Measurements from ENCODE around the gene KLHL22. TPM values are rescaled to one million over a fixed set of nuclear protein-coding genes. Genes with fewer than 3 reads are reported as not detected.

Gene KLHL22
- total RNA-seq, 1 experiment from 2014 or later: 20.0 TPM

GRCh38 chr22:20464912-20465758 lies 30.5 kb downstream of the KLHL22 start:
- POLR2A ChIA-PET (ENCODE audit: unreplicated experiment): no interaction called here
- H3K4me3 ChIP-seq: no peak overlapping the region
- H3K9me2 ChIP-seq (ENCODE audit: insufficient read depth): no peaks in the 10 kb centered on the region
- no peaks in the 10 kb centered on the region for H3F3A ChIP-seq (ENCODE audit: insufficient read depth, low read depth)
- H2AFZ ChIP-seq: no peak overlapping the region
- CTCF ChIA-PET: no interaction called here
- TF ChIP-seq EZH2 (IDR thresholded peaks at IDR 0.05; ENCODE audit: low read depth) (no peak), CTCF (conservative IDR thresholded peaks at IDR 0.05) (no peak)
- DNase-seq: no peak
- H3K4me2 ChIP-seq: no peak overlapping the region
- no peaks in the 10 kb centered on the region for H3K4me1 ChIP-seq (replicated peaks; ENCODE audit: insufficient read depth)
- intact Hi-C loops (cut with micrococcal nuclease; ENCODE audit: unreplicated experiment): no loop called here
- no peaks in the 10 kb centered on the region for H3K36me3 ChIP-seq (ENCODE audit: low read depth)
- H4K20me1 ChIP-seq (ENCODE audit: insufficient read depth): no peaks in the 10 kb centered on the region
- no peaks in the 10 kb centered on the region for H3K9me3 ChIP-seq (ENCODE audit: insufficient read depth, low read depth)
- BruUV-seq (replicated peaks): no TSS peak
- no peaks in the 10 kb centered on the region for H3K79me2 ChIP-seq (ENCODE audit: low read depth)
- H3K27me3 ChIP-seq (ENCODE audit: insufficient read depth, low read depth): no peaks in the 10 kb centered on the region
- H3K27ac ChIP-seq: no peak overlapping the region

- DNase-seq: no peak
- no peaks in the 10 kb centered on the region for H3K36me3 ChIP-seq (ENCODE audit: low read depth)
- H2AFZ ChIP-seq: no peak overlapping the region
- no peaks in the 10 kb centered on the region for H3K27me3 ChIP-seq (ENCODE audit: insufficient read depth, low read depth)
- no peaks in the 10 kb centered on the region for H3F3A ChIP-seq (ENCODE audit: insufficient read depth, low read depth)
- no peak overlapping the region for H3K27ac ChIP-seq
- no peaks in the 10 kb centered on the region for H3K9me2 ChIP-seq (ENCODE audit: insufficient read depth)
- H3K4me1 ChIP-seq (replicated peaks; ENCODE audit: insufficient read depth): no peaks in the 10 kb centered on the region
- ChIA-PET CTCF (no interaction called here), POLR2A (ENCODE audit: unreplicated experiment) (no interaction called here)
- H3K79me2 ChIP-seq (ENCODE audit: low read depth): no peaks in the 10 kb centered on the region
- H3K9me3 ChIP-seq (ENCODE audit: insufficient read depth, low read depth): no peaks in the 10 kb centered on the region
- H4K20me1 ChIP-seq (ENCODE audit: insufficient read depth): no peaks in the 10 kb centered on the region
- BruUV-seq (replicated peaks): no TSS peak
- intact Hi-C loops (cut with micrococcal nuclease; ENCODE audit: unreplicated experiment): no loop called here
- no peak for TF ChIP-seq EZH2 (IDR thresholded peaks at IDR 0.05; ENCODE audit: low read depth)
- TF ChIP-seq CTCF (conservative IDR thresholded peaks at IDR 0.05): no peak
- no peak overlapping the region for H3K4me2 ChIP-seq
- H3K4me3 ChIP-seq: no peak overlapping the region
These were observed 31.4 kb downstream of the KLHL22 start for GRCh38 chr22:20464096-20464614.

GRCh38 chr22:20463324-20464095 lies 32.1 kb downstream of the KLHL22 start:
- Histone ChIP-seq H3K27ac (no peak overlapping the region), H2AFZ (no peak overlapping the region), H3K36me3 (ENCODE audit: low read depth) (no peaks in the 10 kb centered on the region), H3K4me3 (no peak overlapping the region), H3K9me2 (ENCODE audit: insufficient read depth) (no peaks in the 10 kb centered on the region), H4K20me1 (ENCODE audit: insufficient read depth) (no peaks in the 10 kb centered on the region), H3K79me2 (ENCODE audit: low read depth) (no peaks in the 10 kb centered on the region), H3K27me3 (ENCODE audit: insufficient read depth, low read depth) (no peaks in the 10 kb centered on the region), H3K9me3 (ENCODE audit: insufficient read depth, low read depth) (no peaks in the 10 kb centered on the region), H3F3A (ENCODE audit: insufficient read depth, low read depth) (no peaks in the 10 kb centered on the region), H3K4me1 (replicated peaks; ENCODE audit: insufficient read depth) (no peaks in the 10 kb centered on the region), H3K4me2 (no peak overlapping the region)
- intact Hi-C loops (cut with micrococcal nuclease; ENCODE audit: unreplicated experiment): no loop called here
- no TSS peak for BruUV-seq (replicated peaks)
- CTCF ChIA-PET: no interaction called here
- no peak for DNase-seq
- TF ChIP-seq EZH2 (IDR thresholded peaks at IDR 0.05; ENCODE audit: low read depth) (no peak), CTCF (conservative IDR thresholded peaks at IDR 0.05) (no peak)
- POLR2A ChIA-PET (ENCODE audit: unreplicated experiment): no interaction called here

Data from PC-9 (cell line).